HG03060 (cell line): ENCODE data around the gene XIRP1.
A peak's percentile ranks its signal among the peaks of the same experiment; 100 is the strongest.
"Not testable (repeated sequence)": the region's sequence is repeated elsewhere in the genome, so short reads cannot be mapped to it uniquely, and the experiment has no call there.

Experiments used
- ATAC-seq: cut with Tn5 transposase; IDR thresholded peaks from one replicate; pipeline ENCODE4 v1.9.1; 2021; ENCODE audit warnings: low read depth, moderate number of reproducible peaks; ENCODE audit not compliant: unreplicated experiment

XIRP1 gene, protein sequence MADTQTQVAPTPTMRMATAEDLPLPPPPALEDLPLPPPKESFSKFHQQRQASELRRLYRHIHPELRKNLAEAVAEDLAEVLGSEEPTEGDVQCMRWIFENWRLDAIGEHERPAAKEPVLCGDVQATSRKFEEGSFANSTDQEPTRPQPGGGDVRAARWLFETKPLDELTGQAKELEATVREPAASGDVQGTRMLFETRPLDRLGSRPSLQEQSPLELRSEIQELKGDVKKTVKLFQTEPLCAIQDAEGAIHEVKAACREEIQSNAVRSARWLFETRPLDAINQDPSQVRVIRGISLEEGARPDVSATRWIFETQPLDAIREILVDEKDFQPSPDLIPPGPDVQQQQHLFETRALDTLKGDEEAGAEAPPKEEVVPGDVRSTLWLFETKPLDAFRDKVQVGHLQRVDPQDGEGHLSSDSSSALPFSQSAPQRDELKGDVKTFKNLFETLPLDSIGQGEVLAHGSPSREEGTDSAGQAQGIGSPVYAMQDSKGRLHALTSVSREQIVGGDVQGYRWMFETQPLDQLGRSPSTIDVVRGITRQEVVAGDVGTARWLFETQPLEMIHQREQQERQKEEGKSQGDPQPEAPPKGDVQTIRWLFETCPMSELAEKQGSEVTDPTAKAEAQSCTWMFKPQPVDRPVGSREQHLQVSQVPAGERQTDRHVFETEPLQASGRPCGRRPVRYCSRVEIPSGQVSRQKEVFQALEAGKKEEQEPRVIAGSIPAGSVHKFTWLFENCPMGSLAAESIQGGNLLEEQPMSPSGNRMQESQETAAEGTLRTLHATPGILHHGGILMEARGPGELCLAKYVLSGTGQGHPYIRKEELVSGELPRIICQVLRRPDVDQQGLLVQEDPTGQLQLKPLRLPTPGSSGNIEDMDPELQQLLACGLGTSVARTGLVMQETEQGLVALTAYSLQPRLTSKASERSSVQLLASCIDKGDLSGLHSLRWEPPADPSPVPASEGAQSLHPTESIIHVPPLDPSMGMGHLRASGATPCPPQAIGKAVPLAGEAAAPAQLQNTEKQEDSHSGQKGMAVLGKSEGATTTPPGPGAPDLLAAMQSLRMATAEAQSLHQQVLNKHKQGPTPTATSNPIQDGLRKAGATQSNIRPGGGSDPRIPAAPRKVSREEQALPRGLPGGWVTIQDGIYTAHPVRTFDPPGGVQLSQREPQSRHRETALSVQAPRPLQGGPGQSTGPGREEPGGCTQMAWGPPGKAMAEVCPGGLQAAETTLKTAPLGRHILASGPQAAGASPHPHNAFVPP (N-terminal part only)

GRCh38 chr3:39192490-39193092 lies at the start of gene XIRP1:
XIRP1 (minus strand) TSS chr3:39192595; CDS start chr3:39189445, 3,150 bp downstream.
- no peak for ATAC-seq

GRCh38 chr3:39241561-39241960 lies 49.2 kb upstream of the XIRP1 start:
- ATAC-seq: no peak

- no peak for ATAC-seq
These were observed 44.6 kb upstream of the XIRP1 start for GRCh38 chr3:39237027-39237426.

GRCh38 chr3:39234651-39235050 lies 42.3 kb upstream of the XIRP1 start:
- ATAC-seq: no peak

GRCh38 chr3:39232859-39233258 lies 40.5 kb upstream of the XIRP1 start:
- no peak for ATAC-seq

GRCh38 chr3:39230453-39230852 lies 38.1 kb upstream of the XIRP1 start:
- no peak for ATAC-seq

GRCh38 chr3:39228496-39228895 lies 36.1 kb upstream of the XIRP1 start:
- no peak for ATAC-seq

DNA sequence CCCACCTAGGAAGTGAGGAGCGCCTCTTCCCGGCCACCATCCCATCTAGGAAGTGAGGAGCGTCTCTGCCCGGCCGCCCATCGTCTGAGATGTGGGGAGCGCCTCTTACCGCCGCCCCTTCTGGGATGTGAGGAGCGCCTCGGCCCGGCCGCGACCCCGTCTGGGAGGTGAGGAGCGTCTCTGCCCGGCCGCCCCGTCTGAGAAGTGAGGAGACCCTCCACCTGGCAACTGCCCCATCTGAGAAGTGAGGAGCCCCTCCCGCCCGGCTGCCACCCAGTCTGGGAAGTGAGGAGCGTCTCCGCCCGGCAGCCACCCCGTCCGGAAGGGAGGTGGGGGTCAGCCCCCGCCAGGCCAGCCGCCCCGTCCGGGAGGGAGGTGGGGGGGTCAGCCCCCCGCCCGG lies 35.2 kb upstream of the XIRP1 start:
- not testable (repeated sequence) for ATAC-seq

GRCh38 chr3:39226106-39226741 lies 33.8 kb upstream of the XIRP1 start:
- no peak for ATAC-seq

- no peak for ATAC-seq
These were observed 31.9 kb upstream of the XIRP1 start for GRCh38 chr3:39224288-39224687.

DNA sequence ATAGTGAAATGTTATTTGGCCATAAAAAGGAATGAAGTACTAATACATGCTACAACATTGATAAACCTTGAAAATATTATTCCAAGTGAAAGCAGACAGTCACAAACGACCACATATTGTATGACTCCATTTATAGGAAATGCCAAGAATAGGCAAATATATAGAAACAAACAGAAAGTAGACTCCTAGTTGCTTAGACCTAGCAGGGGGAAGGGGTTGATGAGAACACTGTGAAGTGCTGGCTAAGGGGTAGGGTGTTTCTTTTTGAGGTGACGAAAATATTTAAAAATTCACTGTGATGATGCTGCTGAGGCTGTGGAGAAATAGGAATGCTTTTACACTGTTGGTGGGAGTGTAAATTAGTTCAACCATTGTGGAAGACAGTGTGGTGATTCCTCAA lies 30.5 kb upstream of the XIRP1 start:
- ATAC-seq: no peak

DNA sequence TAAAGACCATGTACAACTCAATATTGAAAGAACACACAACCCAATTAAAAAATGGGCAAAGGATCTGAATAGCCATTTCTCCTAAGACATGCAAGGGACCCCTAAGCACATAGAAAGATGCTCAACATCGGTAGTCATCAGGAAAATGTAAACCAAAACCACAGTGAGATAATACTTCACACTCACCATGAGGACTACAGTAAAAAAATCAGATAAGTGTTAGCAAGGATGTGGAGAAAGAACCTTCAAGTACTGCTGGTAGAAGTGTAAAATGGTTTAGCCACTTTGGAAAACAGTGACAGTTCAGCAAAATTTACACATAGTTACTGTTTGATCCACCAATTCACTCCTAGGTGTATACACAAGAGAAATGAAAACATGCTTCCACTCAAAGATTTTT lies 30.1 kb upstream of the XIRP1 start:
- no peak for ATAC-seq

- no peak for ATAC-seq
These were observed 28.7 kb upstream of the XIRP1 start for GRCh38 chr3:39221141-39221530.

DNA sequence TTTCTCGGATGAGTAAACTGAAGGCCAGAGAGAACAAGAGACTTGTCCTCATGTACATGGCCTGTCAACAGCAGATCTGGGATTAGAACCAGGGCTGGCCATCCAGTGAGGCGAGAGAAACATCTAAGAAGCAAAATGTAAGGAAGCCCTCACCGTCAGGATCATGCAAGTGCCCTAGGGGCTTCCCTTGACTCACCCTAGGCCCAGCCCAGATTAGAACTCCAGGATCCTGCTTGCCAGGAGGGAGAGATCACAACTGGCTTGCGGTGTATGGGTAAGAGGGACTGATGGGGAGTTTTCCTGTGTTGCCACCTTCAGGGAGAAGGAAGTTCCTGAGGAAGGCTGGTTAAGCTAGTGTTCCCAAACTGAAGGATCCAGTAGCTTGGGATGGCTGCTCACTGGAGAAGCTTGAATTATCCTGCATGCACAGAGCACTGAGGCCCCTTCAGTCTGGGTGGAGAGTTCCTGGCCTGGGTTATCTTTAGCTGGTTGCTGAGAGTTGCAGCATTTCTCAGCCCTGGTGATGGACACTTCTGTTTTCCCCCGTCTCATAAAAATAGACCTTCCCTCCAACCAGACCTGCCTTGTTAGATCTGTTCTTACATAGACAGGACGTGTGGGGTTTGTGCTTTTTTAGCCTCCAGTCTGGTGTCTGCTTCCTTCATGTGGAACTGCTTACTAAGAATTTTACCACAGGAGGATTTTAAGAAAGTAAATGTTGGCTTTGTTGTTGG lies 28.2 kb upstream of the XIRP1 start:
- no peak for ATAC-seq

DNA sequence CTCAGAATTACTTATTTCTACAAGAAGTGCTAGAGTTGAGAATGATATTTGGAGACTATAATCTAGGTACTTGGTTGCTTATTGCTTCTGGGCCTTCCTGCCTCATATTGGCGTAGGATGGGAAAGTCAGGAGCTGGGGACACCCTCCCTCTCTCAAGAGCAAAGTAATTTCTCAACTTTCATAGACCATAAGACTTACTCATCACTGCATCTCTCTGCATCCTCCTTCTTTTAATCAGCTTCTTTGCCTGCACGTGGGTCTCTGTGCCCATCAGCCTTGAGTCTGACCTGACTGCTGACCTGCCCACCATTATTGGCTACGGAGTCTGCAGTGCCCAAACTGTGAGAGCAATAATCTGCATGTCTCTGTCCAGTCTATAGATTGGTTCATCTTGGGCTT lies 27.3 kb upstream of the XIRP1 start:
- no peak for ATAC-seq

GRCh38 chr3:39216176-39216790 lies 23.9 kb upstream of the XIRP1 start:
- ATAC-seq: peak; percentile 85

DNA sequence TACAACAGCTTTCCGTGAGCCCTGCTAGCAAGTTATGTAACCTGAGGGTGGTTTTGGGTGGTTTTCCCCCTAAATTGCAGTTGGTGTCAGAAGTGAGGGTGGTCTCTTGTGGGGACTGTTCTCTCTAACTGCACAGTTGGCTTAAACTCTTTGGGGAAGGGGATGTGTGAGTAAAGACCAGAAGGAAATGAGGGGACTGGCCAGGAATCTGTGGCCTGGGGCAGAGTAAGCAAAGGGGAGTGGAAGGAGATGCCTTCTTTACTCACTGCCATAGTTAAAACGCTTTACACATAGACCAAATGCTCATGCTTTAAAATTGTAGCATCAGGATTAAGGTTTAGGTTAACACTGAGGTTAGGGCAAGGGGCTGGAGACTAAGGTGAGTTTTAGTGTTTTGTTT lies 21.2 kb upstream of the XIRP1 start:
- ATAC-seq: no peak

- ATAC-seq: no peak
These were observed 20.3 kb upstream of the XIRP1 start for GRCh38 chr3:39212665-39213064.
